Dendritic cell treated with granulocyte-macrophage colony-stimulating factor and Interleukin-4, amounts not matched to agents 40 ng/mL and 50 ng/mL, for 4 days (primary cell): ENCODE results near the gene XYLT1.

Experiments
- H3K27ac Mint-ChIP-seq: one replicate; pipeline ENCODE4 v1.8.0; 2022; ENCODE audit warnings: mild to moderate bottlenecking, mixed read lengths
- H3K27me3 Mint-ChIP-seq: one replicate; pipeline ENCODE4 v1.8.0; 2022; ENCODE audit warnings: mild to moderate bottlenecking, mixed read lengths
- H3K36me3 Mint-ChIP-seq: one replicate; pipeline ENCODE4 v1.8.0; 2022; ENCODE audit warnings: low read depth, mixed read lengths
- H3K4me1 Mint-ChIP-seq: one replicate; pipeline ENCODE4 v1.8.0; 2022; ENCODE audit warnings: low read depth, mixed read lengths
- H3K4me3 Mint-ChIP-seq: one replicate; pipeline ENCODE4 v1.8.0; 2022; ENCODE audit warnings: mild to moderate bottlenecking, moderate library complexity, mixed read lengths
- H3K9me3 Mint-ChIP-seq: one replicate; pipeline ENCODE4 v1.8.0; 2022; ENCODE audit warnings: mixed read lengths
- intact Hi-C: fragments of 100-400 bp; cut with micrococcal nuclease; formaldehyde crosslinking; loops from one replicate; pipeline ENCODE4 v1.15.0; 2022

Gene XYLT1

DNA sequence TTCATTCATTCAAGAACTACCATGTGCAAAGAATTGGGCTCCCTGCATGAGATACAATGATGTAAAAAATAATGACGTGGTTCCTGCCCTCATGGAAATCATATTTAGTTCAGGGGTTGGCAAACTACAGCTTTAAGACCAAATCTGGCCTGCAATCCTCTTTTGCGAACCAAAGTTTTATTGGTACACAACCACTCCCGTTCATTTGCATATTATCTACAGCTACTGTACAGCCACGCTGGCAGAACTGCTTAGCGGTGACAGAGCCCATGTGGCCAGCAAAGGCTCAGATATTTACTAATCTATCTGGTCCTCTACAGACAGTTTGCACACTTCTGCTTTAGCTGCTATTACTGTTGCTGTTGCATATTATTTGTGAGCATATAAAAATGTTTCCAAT is 167.7 kb downstream of the XYLT1 start:
- intact Hi-C loops, result no loop called here

DNA sequence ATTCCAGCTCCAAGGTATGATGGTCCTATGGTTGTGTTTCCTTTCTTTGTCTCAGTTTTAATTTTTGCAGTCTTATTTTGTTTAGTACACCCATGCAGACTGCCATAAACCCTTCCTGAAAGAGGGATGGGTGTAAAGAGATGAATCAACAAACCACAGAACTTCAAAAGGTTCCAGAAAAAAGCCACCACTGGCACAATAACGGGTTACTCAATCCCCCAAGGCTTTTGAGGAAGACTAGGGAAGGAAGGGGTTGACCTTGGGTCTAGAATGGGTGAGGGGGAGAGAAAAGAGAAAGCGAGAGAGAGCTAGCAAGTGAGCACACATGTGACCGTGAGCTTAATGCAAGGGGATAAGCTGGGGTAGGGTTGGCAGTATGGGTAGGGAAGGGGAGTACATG is 168.1 kb downstream of the XYLT1 start:
- peak overlapping the region; percentile 33 for H3K27ac Mint-ChIP-seq
- H3K27me3 Mint-ChIP-seq, result no peaks in the 10 kb centered on the region
- H3K4me3 Mint-ChIP-seq, result no peak overlapping the region
- no peaks in the 10 kb centered on the region for H3K36me3 Mint-ChIP-seq
- intact Hi-C loops, result no loop called here
- no peaks in the 10 kb centered on the region for H3K9me3 Mint-ChIP-seq
- H3K4me1 Mint-ChIP-seq, result peaks cover 28% of the 10 kb centered on the region

More for the DNA sequence above, 167.7 kb downstream of the XYLT1 start:
- peak overlapping the region; percentile 33 for H3K27ac Mint-ChIP-seq
- H3K27me3 Mint-ChIP-seq, result no peaks in the 10 kb centered on the region
- H3K4me3 Mint-ChIP-seq, result no peak overlapping the region
- no peaks in the 10 kb centered on the region for H3K36me3 Mint-ChIP-seq
- H3K9me3 Mint-ChIP-seq, result no peaks in the 10 kb centered on the region
- peaks cover 31% of the 10 kb centered on the region for H3K4me1 Mint-ChIP-seq

DNA sequence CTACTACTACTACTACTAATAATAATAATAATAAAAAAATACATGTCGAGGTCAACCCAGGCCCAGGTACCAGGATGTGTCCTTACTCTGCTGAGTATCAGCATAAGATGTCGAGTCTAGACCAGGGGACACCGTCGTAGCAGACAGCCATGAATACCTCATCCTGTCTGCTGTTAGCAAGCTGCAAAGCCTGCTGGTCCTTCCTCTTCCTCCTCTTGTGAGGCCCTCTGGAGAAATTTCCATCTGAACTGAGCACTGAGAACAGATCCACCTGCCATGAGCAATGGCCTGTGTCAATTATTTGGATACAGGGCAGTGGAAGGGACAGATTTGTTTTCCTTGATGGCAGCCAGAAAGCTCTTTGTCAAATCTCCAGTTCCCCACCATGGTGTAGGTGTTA is 168.5 kb downstream of the XYLT1 start:
- Mint-ChIP-seq H3K36me3 (no peaks in the 10 kb centered on the region), H3K27ac (peak overlapping the region; percentile 33), H3K4me1 (peaks cover 28% of the 10 kb centered on the region), H3K9me3 (no peaks in the 10 kb centered on the region), H3K4me3 (no peak overlapping the region), H3K27me3 (no peaks in the 10 kb centered on the region)
- intact Hi-C loops, result no loop called here

DNA sequence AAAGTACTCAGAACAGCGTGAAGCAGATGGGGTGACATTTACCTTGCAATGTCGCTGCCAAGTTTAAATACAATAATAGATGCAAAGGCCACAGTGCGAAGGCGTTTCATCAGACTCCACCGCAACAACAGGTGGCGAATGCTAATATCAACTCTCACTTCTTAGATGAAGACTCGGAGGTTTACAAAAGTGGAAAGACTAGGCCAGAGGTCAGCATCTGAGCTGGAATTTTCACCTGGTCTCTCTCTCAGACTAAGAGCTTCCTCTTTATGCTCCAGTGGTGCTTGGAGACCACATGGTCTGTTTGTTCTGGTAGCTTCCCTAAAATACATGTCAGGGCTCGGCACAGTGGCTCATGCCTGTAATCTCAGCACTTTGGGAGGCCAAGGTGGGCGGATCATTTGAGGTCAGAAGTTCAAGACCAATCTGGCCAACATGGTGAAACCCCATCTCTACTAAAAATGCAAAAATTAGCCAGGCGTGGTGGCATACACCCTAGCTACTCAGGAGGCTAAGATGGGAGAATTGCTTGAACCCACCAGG is 169.1 kb downstream of the XYLT1 start:
- Mint-ChIP-seq H3K4me1 (peaks cover 28% of the 10 kb centered on the region), H3K27me3 (no peaks in the 10 kb centered on the region), H3K9me3 (no peaks in the 10 kb centered on the region), H3K27ac (no peak overlapping the region), H3K4me3 (no peak overlapping the region), H3K36me3 (no peaks in the 10 kb centered on the region)
- intact Hi-C loops, result no loop called here

DNA sequence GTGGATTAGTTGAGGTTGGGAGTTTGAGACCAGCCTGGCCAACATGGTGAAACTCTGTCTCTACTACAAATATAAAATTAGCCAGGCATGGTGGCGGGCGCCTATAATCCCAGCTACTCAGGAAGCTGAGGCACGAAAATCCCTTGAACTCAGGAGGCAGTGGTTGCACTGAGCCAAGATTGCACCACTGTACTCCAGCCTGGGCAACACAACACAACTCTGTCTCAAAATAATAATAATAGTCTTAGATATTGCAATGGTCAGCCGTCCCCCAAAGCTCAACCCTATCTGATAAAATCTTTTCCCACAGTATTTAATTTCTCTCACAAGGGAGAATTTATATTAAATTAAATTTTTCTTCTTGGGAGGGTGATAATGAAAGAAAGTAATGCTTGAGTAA is 169.6 kb downstream of the XYLT1 start:
- Mint-ChIP-seq H3K27ac (no peak overlapping the region), H3K4me1 (peaks cover 28% of the 10 kb centered on the region), H3K4me3 (no peak overlapping the region), H3K9me3 (no peaks in the 10 kb centered on the region), H3K36me3 (no peaks in the 10 kb centered on the region), H3K27me3 (no peaks in the 10 kb centered on the region)
- intact Hi-C loops, result no loop called here

DNA sequence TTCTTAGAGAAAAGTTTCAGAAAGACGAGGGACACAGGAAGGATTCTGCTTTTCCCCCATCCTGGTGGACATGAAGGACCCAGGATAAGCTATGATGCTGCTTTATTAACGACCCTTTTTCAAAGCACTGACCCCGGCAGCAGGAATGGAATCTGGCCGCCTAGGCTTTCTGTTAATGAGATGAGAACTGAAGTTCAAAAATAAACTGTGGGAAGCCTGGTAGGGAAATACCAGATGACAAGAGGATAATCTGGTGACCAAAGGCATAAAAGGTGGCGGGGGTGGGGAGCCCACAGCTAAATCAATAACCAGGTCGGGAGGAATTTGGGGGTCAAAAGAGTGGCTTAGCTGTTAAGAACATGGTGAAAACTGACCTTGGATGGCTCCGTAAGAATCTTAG is 171.0 kb downstream of the XYLT1 start:
- Mint-ChIP-seq H3K27me3 (no peaks in the 10 kb centered on the region), H3K9me3 (no peaks in the 10 kb centered on the region), H3K4me1 (peaks cover 31% of the 10 kb centered on the region), H3K36me3 (no peaks in the 10 kb centered on the region), H3K27ac (no peak overlapping the region), H3K4me3 (no peak overlapping the region)
- intact Hi-C loops, result no loop called here

DNA sequence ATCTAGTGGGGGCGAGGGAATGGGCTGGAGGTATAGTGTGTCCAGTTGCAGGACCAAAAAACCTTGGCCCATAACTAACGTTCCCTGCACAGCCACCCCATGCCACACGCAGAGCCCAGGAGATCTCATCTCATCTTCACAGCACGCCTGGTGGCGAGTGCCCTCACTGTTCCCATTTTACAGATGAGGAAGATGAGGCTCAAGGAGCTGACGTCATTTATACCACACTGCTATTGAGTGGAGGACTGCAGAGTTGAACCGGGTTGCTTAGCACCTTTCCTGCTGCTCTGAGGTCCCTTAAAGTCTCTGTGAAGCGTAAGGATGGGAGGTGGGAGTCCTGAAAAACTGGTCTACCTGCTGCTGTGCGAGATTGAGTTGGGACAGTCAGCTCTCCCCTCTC is 172.5 kb downstream of the XYLT1 start:
- Mint-ChIP-seq H3K36me3 (no peaks in the 10 kb centered on the region), H3K4me1 (peaks cover 26% of the 10 kb centered on the region), H3K27ac (no peak overlapping the region), H3K4me3 (no peak overlapping the region), H3K27me3 (no peaks in the 10 kb centered on the region), H3K9me3 (no peaks in the 10 kb centered on the region)
- intact Hi-C loops, result no loop called here

DNA sequence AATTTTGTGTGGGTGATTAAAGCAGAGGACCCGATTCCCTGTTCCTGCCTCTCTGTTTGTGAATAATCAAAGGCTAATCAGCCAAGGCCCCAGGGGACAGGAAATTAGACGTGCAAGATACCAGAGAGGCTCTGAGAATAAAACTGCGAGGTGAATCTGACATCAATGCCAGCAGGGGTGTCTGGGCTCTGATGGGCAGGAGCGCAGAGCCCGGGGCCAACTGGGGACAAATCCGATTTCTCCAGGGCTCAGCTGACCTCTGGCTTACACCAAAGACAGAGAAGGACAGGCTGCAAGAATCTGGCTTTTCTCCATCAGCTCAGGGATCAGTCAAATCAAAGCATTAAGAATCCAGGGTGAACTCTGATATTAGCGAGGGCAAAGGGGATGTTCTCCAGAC is 174.3 kb downstream of the XYLT1 start:
- Mint-ChIP-seq H3K9me3 (no peaks in the 10 kb centered on the region), H3K36me3 (peaks cover 6% of the 10 kb centered on the region), H3K27ac (no peak overlapping the region), H3K4me1 (peaks cover 21% of the 10 kb centered on the region), H3K27me3 (no peaks in the 10 kb centered on the region), H3K4me3 (no peak overlapping the region)
- intact Hi-C loops, result no loop called here

DNA sequence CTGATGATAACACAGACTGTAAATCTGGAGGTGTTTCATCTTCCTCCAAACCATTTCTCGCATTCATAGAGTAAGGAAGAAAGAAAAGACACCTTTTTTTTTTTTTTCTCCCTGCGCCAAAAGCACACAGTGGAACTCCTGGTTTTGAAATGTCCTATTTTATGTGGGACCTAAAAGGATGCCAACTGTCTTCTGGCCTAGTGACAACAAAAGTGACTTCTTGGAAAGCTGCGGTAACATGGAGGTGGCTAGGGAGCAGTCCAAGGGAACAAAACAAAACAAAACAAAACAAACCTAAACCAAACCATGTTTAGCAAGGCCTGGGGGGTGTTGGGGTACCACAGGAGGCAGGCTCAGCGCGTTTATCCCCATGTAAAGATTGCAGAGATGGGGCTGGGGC is 174.8 kb downstream of the XYLT1 start:
- no peak overlapping the region for H3K4me3 Mint-ChIP-seq
- intact Hi-C loops, result no loop called here

DNA sequence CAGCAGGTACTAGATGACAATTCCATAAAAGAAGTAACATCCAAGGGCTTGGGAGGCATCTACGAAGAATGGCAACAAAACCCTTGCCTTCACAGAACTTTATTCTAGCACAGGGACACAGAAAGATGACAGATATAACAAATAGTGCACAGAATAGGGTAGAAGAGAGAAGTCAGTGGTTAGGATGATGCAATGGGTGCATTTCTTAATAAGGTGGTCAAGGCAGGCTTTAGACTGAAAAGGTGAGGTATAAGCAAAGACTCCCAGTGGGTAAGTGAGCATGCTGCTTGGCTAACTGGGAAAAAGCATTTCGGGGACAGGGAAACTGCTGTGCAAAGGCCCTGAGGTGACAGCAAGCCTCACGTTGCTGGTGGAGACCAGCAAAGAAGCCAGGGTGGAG is 175.9 kb downstream of the XYLT1 start:
- no peak overlapping the region for H3K27ac Mint-ChIP-seq
- intact Hi-C loops, result no loop called here

More for the DNA sequence above, 174.8 kb downstream of the XYLT1 start:
- Mint-ChIP-seq H3K27ac (no peak overlapping the region), H3K9me3 (no peaks in the 10 kb centered on the region), H3K27me3 (no peaks in the 10 kb centered on the region), H3K4me1 (peaks cover 21% of the 10 kb centered on the region), H3K36me3 (peaks cover 6% of the 10 kb centered on the region)

DNA sequence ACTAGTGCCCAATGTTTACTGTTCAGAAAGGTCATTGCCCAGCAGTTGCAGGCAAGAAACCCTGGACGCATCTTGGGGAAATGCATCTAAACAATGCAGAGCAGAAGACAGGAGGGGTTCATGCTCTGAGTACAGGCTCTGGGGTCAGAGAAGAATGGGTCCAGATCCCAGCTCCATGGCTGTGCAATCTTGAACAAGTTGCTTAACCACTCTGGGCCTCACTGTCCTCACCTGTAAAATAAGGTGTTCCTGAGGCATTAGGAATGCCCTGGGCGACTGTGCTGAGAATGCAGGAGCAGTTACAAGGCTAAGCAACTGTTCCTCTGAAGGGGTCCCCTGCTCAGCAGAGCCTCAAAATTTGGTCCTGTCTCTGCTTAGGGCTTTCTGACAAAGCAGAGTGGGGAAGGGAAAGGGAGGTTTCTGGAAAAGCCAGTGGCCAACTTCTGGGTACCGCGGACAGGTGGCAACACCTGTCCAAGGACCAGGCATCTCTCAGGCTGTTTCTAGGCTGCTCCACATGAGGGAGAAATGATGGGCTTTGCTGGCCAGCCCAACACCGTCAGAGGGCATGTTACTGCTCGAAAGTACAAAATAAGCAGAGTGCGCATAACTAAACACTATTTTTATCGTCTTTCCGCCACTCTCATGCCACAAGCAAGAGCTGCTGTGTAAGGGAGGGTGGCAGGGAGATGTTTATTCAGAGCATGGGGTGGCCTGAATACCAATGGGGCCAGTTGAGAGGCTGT is 176.8 kb downstream of the XYLT1 start:
- H3K27me3 Mint-ChIP-seq, result no peaks in the 10 kb centered on the region
- peaks cover 6% of the 10 kb centered on the region for H3K36me3 Mint-ChIP-seq
- H3K4me3 Mint-ChIP-seq, result no peak overlapping the region
- H3K27ac Mint-ChIP-seq, result peak overlapping the region; percentile 9
- intact Hi-C loops, result no loop called here
- H3K4me1 Mint-ChIP-seq, result peaks cover 21% of the 10 kb centered on the region
- H3K9me3 Mint-ChIP-seq, result no peaks in the 10 kb centered on the region

More for the DNA sequence above, 175.9 kb downstream of the XYLT1 start:
- H3K9me3 Mint-ChIP-seq, result no peaks in the 10 kb centered on the region
- peaks cover 21% of the 10 kb centered on the region for H3K4me1 Mint-ChIP-seq
- no peak overlapping the region for H3K4me3 Mint-ChIP-seq
- peaks cover 6% of the 10 kb centered on the region for H3K36me3 Mint-ChIP-seq
- H3K27me3 Mint-ChIP-seq, result no peaks in the 10 kb centered on the region

DNA sequence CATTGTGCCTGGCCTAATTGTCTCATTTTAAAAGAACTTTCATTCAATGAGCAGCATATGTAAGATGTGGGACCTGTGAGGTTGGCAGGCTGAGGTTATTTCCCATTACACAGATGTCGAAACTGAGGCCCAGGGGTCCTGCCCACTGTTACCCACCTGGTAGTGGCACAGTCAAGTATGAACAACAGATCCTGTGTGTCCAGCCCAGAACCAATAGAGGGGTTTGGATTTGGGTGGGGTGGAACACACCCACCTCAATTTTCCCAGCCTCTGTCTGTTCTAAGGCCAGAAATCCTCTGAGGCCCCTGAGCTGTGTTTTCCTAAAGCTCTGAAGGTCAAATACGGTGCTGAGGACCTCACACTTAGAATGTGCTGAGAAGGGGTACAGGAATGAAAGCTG is 179.5 kb downstream of the XYLT1 start:
- Mint-ChIP-seq H3K36me3 (peaks cover 6% of the 10 kb centered on the region), H3K27ac (peak overlapping the region; percentile 37), H3K4me1 (peaks cover 26% of the 10 kb centered on the region), H3K27me3 (no peaks in the 10 kb centered on the region), H3K9me3 (no peaks in the 10 kb centered on the region), H3K4me3 (no peak overlapping the region)
- intact Hi-C loops, result no loop called here

DNA sequence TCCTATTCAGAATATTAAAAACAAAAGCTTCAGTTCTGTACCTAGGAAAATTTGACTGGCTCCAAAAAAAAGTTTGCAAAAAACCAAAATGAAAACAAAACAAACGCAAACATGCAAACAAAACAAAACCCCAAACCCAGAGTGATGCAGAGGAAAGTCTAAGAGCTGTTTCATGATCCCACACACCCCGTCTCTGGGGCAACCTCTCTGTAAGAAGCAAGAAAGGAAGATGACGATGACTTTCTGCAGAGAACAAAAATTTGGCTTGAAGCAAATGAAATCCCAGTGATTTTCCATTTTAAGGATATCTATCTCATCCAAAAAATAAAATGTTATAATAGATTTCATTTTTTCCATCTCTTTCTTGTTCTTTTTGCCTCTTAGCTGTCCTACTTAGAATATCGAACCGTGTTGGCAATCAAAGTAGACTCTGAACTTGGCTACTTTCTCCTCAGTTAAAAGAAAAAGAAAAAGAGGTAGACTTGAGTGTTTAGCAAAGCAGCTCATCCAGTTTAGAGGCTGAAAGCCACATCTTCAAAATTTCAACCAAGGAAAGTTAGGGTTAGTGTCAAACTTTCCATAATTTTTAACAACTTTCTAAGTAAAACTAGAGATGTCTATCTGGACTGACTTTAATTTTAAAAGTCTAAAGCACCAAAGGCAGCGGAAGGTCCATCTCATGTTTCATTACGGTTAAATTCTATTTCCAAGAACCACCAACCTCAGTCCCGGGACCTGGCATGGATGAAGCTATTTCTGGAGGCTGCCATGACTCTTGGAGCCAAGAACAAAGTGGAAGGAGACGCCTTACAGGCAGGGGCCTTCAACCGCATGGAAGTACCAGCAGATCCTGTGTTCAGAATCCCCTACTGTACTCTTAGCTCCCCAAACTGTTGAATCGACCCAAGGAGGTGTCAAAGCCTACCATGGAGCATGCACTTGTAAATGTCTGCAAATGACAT is 180.8 kb downstream of the XYLT1 start:
- Mint-ChIP-seq H3K27ac (no peak overlapping the region), H3K9me3 (no peaks in the 10 kb centered on the region), H3K27me3 (no peaks in the 10 kb centered on the region), H3K4me1 (peaks cover 14% of the 10 kb centered on the region), H3K36me3 (peaks cover 6% of the 10 kb centered on the region), H3K4me3 (no peak overlapping the region)
- intact Hi-C loops, result no loop called here

DNA sequence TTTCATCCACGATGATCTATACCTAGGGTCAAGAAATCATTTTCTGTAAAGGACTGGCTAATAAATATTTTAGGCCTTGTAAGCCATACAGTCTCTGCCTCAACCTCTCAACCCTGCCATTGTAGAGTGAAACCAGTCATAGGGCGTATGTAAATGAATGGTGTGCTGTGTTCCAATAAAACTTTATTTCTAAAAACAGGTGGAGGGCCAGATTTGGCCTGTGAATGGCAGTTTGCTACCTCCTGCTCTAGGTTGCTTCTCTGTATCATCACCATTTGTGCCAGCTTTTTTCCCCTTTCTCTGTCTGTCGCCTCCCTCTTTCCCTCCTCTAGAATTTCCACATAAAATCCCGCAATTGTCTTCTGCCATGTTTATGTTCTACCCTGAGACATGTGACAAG is 181.7 kb downstream of the XYLT1 start:
- H3K4me3 Mint-ChIP-seq, result no peak overlapping the region
- H3K36me3 Mint-ChIP-seq, result peaks cover 6% of the 10 kb centered on the region
- no peaks in the 10 kb centered on the region for H3K9me3 Mint-ChIP-seq
- H3K4me1 Mint-ChIP-seq, result peaks cover 16% of the 10 kb centered on the region
- intact Hi-C loops, result no loop called here
- no peaks in the 10 kb centered on the region for H3K27me3 Mint-ChIP-seq
- no peak overlapping the region for H3K27ac Mint-ChIP-seq
